KOPT-K1 (cell line): ENCODE measurements around the gene FCAR.
"Not testable (repeated sequence)": the region's sequence is repeated elsewhere in the genome, so short reads cannot be mapped to it uniquely, and the experiment has no call there.

ENCODE experiments used
- H3K27ac ChIP-seq: fragments of 200-600 bp; sonication (generic); 2 replicates; pipeline ENCODE4 v1.5.1; 2016; ENCODE audit warnings: antibody characterized with exemption, mild to moderate bottlenecking, low read depth, low read length; ENCODE audit not compliant: poor library complexity, severe bottlenecking
- H3K36me3 ChIP-seq: fragments of 200-600 bp; sonication (generic); 2 replicates; pipeline ENCODE4 v1.5.1; 2017; ENCODE audit warnings: antibody characterized with exemption, mild to moderate bottlenecking, low read length, moderate library complexity; ENCODE audit not compliant: insufficient read depth
- H3K9me3 ChIP-seq: fragments of 200-600 bp; sonication (generic); 2 replicates; pipeline ENCODE4 v1.5.1; 2017; ENCODE audit warnings: antibody characterized with exemption, low read length, mild to moderate bottlenecking; ENCODE audit not compliant: insufficient read depth, poor library complexity, severe bottlenecking

FCAR gene

GRCh38 chr19:54873990-54874389 is at the start of gene FCAR:
Gene FCAR, plus strand, starts transcription at chr19:54874235. Its CDS starts 55 bp downstream, at chr19:54874290.
- H3K36me3 ChIP-seq, result no peaks in the 10 kb centered on the region
- H3K9me3 ChIP-seq, result peaks cover 3% of the 10 kb centered on the region
- no peak within 1 kb of the TSS for H3K27ac ChIP-seq

GRCh38 chr19:54824416-54824815 is 49.6 kb upstream of the FCAR start:
- H3K27ac ChIP-seq, H3K9me3 ChIP-seq, H3K36me3 ChIP-seq: not testable (repeated sequence)

DNA sequence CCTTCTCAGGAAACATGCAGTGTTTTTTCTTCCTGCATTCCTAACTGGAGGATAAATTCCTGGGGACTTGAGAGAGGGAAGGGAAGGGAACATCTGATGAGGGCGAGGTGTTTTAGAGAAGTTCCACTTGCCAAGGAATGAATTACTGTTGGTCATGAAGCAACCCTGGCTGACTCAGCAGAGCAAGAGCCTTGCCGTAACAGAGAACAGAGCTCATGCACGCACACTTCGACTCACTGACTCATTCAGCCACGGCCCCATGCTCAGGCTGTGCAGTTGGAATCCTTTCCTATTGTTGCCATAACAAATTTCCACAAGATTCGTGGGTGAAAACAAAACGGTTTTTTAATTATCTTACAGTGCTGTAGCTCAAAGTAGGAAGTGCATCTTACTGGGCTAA is 48.7 kb upstream of the FCAR start:
- H3K9me3 ChIP-seq, H3K27ac ChIP-seq, H3K36me3 ChIP-seq: not testable (repeated sequence)

GRCh38 chr19:54828064-54828463 is 46.0 kb upstream of the FCAR start:
- not testable (repeated sequence) for H3K27ac ChIP-seq, H3K9me3 ChIP-seq, H3K36me3 ChIP-seq

DNA sequence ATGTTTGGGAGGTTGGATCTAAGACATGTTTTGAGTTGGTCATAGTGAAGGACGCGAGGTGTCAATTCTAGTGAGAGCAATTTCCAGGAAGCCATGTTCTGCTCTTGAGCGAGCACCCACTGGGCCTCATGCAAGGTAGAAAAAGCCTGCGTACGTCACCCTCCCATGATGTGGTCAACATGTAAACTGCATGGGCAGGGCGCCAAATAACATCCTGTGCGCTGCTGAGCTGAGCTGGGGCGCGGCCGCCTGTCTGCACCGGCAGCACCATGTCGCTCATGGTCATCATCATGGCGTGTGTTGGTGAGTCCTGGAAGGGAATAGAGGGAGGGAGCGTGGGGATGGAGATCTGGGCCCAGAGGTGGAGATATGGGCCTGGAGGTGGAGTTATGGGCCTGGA is 41.5 kb upstream of the FCAR start, which contains the start of gene KIR2DS4:
TSS of gene KIR2DS4 (plus strand) at position 181 of the 400 bp plus-strand sequence.
- not testable (repeated sequence) for H3K36me3 ChIP-seq, H3K9me3 ChIP-seq

GRCh38 chr19:54835126-54835525 is 38.9 kb upstream of the FCAR start:
- not testable (repeated sequence) for H3K36me3 ChIP-seq, H3K27ac ChIP-seq, H3K9me3 ChIP-seq

More for the DNA sequence above, 41.5 kb upstream of the FCAR start, which contains the start of gene KIR2DS4:
- not testable (repeated sequence) for H3K27ac ChIP-seq

GRCh38 chr19:54837522-54837921 is 36.5 kb upstream of the FCAR start:
- H3K36me3 ChIP-seq, H3K9me3 ChIP-seq, H3K27ac ChIP-seq: not testable (repeated sequence)

DNA sequence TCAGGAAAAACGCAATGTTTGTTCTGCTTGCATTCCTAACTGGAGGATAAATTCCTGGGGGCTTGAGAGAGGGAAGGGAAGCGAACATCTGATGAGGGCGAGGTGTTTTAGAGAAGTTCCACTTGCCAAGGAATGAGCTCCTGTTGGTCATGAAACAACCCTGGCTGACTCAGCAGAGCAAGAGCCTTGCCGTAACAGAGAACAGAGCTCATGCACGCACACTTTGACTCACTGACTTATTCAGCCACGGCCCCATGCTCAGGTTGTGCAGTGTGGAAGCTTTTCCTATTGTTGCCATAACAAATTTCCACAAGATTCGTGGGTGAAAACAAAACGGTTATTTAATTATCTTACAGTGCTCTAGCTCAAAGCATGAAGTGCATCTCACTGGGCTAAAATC is 30.9 kb upstream of the FCAR start:
- H3K36me3 ChIP-seq, H3K9me3 ChIP-seq, H3K27ac ChIP-seq: not testable (repeated sequence)

DNA sequence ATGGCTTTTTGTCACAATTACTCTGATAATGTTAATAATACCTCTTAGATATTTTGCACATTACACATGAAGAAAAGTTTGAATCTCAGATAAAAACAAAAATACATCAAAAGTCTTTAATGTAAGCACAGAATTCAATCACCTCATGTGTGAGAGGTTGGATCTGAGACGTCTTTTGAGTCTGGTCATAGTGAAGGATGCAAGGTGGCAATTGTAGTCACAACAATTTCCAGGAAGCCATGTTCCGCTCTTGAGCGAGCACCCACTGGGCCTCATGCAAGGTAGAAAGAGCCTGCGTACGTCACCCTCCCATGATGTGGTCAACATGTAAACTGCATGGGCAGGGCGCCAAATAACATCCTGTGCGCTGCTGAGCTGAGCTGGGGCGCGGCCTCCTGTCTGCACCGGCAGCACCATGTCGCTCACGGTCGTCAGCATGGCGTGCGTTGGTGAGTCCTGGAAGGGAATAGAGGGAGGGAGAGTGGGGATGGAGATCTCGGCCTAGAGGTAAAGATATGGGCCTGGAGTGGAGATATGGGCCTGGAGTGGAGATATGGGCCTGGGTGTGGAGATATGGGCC is 23.9 kb upstream of the FCAR start, which contains the start of gene KIR3DL2:
TSS of gene KIR3DL2 (plus strand) at position 383 of the 580 bp plus-strand sequence. CDS start at position 416, 33 bp downstream.
- not testable (repeated sequence) for H3K36me3 ChIP-seq, H3K9me3 ChIP-seq, H3K27ac ChIP-seq

DNA sequence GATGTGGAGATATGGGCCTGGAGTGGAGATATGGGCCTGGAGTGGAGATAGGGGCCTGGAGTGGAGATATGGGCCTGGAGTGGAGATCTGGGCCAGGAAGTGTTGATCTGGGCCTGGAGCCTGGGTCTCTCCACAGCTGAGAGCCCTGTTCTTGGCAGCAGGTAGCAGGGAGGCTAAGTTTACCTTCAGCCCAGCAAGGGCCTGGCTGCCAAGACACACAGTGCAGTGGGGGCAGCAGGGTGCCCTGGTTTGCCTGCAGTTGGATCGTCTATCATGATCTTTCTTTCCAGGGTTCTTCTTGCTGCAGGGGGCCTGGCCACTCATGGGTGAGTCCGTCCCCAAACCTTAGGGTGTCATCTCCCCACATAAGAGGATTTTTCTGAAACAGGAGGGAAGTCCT is 23.1 kb upstream of the FCAR start:
- no peaks in the 10 kb centered on the region for H3K36me3 ChIP-seq
- H3K9me3 ChIP-seq, result no peaks in the 10 kb centered on the region
- H3K27ac ChIP-seq, result no peak overlapping the region

GRCh38 chr19:54851353-54851752 is 22.7 kb upstream of the FCAR start:
- no peaks in the 10 kb centered on the region for H3K36me3 ChIP-seq
- no peak overlapping the region for H3K27ac ChIP-seq
- no peaks in the 10 kb centered on the region for H3K9me3 ChIP-seq

- not testable (repeated sequence) for H3K9me3 ChIP-seq, H3K36me3 ChIP-seq, H3K27ac ChIP-seq
These were observed 18.8 kb upstream of the FCAR start for GRCh38 chr19:54855241-54855640.

GRCh38 chr19:54858476-54858875 is 15.6 kb upstream of the FCAR start:
- not testable (repeated sequence) for H3K36me3 ChIP-seq, H3K9me3 ChIP-seq, H3K27ac ChIP-seq

DNA sequence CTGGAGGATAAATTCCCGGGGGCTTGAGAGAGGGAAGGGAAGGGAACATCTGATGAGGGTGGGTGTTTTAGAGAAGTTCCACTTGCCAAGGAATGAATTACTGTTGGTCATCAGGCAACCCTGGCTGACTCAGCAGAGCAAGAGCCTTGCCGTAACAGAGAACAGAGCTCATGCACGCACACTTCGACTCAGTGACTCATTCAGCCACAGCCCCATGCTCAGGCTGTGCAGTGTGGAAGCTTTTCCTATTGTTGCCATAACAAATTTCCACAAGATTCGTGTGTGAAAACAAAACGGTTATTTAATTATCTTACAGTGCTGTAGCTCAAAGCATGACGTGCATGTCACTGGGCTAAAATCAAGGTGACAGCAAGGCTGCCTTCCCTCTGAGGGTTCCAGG is 14.6 kb upstream of the FCAR start:
- H3K36me3 ChIP-seq, H3K9me3 ChIP-seq, H3K27ac ChIP-seq: not testable (repeated sequence)

DNA sequence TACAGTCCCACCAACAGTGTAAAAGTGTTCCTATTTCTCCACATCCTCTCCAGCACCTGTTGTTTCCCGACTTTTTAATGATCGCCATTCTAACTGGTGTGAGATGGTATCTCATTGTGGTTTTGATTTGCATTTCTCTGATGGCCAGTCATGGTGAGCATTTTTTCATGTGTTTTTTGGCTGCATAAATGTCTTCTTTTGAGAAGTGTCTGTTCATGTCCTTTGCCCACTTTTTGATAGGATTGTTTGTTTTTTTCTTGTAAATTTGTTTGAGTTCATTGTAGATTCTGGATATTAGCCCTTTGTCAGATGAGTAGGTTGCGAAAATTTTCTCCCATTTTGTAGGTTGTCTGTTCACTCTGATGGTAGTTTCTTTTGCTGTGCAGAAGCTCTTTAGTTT is 10.6 kb upstream of the FCAR start:
- not testable (repeated sequence) for H3K9me3 ChIP-seq

GRCh38 chr19:54871696-54872095 is 2.3 kb upstream of the FCAR start:
- Histone ChIP-seq H3K9me3 (peaks cover 3% of the 10 kb centered on the region), H3K27ac (no peak overlapping the region), H3K36me3 (no peaks in the 10 kb centered on the region)

More for the DNA sequence above, 10.6 kb upstream of the FCAR start:
- H3K27ac ChIP-seq, H3K36me3 ChIP-seq: not testable (repeated sequence)
